NCI-H345 treated with DMSO at 0.1 percent for 48 hours (cell line): ENCODE data around the gene FOXD1.
"Not testable (repeated sequence)": the region's sequence is repeated elsewhere in the genome, so short reads cannot be mapped to it uniquely, and the experiment has no call there.

Experiments
- DNase-seq: peaks from one replicate; lab custom pipeline; 2025; ENCODE audit not compliant: unreplicated experiment; lab: John Stamatoyannopoulos, UW

The FOXD1 gene

GRCh38 chr5:73418244-73418691 lies 30.3 kb downstream of the FOXD1 start:
- no peak for DNase-seq

GRCh38 chr5:73417303-73418034 lies 31.1 kb downstream of the FOXD1 start:
- no peak for DNase-seq

GRCh38 chr5:73415617-73416016 lies 33.0 kb downstream of the FOXD1 start:
- DNase-seq: no peak

- no peak for DNase-seq
Observed at GRCh38 chr5:73415171-73415570, 33.4 kb downstream of the FOXD1 start.

GRCh38 chr5:73412597-73412988 lies 36.0 kb downstream of the FOXD1 start:
- no peak for DNase-seq

- no peak for DNase-seq
Observed at GRCh38 chr5:73411936-73412596, 36.5 kb downstream of the FOXD1 start.

GRCh38 chr5:73409927-73410326 lies 38.6 kb downstream of the FOXD1 start:
- DNase-seq: not testable (repeated sequence)

- no peak for DNase-seq
Observed at GRCh38 chr5:73405691-73406090, 42.9 kb downstream of the FOXD1 start.

GRCh38 chr5:73399775-73400174 lies 48.8 kb downstream of the FOXD1 start:
- DNase-seq: no peak
